NCI-H1694 (cell line): ENCODE measurements around the gene DNMT3B.
"Not testable (repeated sequence)": the region's sequence is repeated elsewhere in the genome, so short reads cannot be mapped to it uniquely, and the experiment has no call there.

Experiments used
- DNase-seq: peaks from one replicate; lab custom pipeline; 2025; lab: John Stamatoyannopoulos, UW

DNMT3B gene

GRCh38 chr20:32790751-32791057, 28.5 kb downstream of the DNMT3B start:
- no peak for DNase-seq

- no peak for DNase-seq
These were observed 30.1 kb downstream of the DNMT3B start for GRCh38 chr20:32792316-32792715.

GRCh38 chr20:32792731-32793458, 30.7 kb downstream of the DNMT3B start:
- no peak for DNase-seq

DNA sequence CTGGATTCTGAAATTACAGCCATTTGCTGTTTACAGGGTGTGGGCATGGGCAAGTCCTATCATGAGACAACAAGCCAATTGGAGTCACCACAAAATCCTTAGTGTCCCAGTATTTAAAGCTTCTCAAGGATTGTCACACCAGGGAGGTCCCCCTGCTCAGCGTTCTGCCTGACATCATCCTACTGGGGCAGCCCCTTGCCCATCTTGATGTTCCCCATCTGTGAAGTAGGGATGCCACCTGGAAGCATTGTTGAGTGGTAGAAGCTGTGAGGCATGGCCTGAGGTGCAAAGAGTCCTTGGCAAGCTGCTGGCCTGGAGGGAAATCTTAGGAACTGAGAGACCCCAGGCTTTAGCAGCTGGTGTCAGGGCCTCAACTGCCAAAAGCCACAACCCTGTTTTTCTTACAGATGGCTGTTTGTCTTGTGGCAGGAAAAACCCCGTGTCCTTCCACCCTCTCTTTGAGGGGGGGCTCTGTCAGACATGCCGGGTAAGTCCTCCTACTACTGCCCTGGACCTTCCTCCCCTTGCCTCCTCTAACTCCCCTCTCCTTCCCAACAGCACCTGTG, 34.3 kb downstream of the DNMT3B start:
- no peak for DNase-seq

DNA sequence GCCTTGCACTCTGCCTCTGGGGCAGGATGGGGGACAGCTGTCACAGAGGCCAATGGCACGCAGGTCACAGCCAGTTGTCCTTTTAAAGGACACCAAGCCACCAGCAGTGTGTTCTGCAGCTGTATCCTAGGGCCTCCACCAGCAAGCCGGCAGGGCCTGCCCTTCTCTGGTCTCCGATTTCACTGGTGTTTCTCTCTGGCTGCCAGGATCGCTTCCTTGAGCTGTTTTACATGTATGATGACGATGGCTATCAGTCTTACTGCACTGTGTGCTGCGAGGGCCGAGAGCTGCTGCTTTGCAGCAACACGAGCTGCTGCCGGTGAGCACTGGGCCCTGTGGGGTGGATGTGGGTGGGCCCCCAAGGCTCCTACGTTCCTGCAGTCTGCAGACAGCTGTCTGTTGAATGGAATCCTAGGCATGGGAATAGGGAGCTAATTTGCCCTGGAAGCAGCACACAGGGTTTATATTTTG, 34.8 kb downstream of the DNMT3B start:
- DNase-seq, result no peak

- not testable (repeated sequence) for DNase-seq
These were observed 35.4 kb downstream of the DNMT3B start for GRCh38 chr20:32797571-32797970.

DNA sequence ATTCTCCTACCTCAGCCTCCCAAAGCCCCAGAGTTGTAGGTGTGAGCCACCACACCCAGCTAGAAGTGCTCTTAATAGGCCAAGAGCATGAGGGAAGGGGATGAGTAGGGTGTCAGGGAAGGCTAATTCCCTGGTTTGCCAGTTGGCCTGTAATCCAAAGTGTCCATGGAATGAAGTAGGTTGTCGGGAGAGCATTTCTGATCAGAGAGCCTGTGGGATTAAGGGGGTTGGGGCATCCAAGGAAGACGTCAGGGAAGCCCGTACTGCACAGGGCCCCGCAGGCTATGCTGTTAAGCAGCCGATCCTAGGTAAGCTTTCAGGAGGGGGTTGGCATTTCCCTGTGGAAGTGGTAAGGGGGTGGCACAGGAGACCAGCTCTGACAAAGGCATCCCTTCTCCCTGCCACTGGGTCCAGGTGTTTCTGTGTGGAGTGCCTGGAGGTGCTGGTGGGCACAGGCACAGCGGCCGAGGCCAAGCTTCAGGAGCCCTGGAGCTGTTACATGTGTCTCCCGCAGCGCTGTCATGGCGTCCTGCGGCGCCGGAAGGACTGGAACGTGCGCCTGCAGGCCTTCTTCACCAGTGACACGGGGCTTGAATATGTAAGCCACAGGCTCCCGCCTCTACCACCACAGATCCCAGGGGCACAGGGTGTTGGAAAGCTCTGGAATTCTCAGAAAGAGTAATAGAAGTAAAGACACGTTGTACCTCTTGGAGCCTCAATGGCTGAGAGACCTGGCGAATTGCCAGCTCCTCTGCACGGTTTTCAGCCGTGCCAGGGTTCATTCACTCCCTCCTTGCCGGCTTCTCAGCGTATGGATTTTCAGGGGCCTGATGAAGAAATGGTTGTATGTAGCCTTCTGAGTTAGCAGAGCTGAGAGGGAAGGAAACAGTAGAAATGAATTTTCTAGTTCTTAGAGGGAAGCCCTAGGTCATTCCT, 36.1 kb downstream of the DNMT3B start:
- no peak for DNase-seq

DNA sequence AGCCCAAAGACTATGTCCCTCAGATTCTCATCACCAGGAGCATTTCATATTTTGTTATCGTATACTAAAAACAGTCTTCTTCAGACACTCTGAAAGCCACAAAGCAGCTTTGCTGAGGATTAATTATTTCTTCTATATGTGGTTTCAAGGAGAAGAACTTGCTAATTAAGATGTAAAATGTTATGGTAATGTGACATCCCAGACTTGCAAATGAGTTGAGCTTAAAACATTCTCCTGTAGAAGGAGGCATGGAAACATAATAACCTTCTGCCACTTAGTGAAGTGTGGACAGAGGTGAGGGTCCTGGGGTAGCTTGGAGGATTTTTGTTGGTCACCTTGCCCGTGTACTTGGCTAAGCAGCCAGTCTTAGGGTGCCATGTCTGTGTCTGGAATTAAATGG, 40.9 kb downstream of the DNMT3B start:
- DNase-seq, result no peak

DNA sequence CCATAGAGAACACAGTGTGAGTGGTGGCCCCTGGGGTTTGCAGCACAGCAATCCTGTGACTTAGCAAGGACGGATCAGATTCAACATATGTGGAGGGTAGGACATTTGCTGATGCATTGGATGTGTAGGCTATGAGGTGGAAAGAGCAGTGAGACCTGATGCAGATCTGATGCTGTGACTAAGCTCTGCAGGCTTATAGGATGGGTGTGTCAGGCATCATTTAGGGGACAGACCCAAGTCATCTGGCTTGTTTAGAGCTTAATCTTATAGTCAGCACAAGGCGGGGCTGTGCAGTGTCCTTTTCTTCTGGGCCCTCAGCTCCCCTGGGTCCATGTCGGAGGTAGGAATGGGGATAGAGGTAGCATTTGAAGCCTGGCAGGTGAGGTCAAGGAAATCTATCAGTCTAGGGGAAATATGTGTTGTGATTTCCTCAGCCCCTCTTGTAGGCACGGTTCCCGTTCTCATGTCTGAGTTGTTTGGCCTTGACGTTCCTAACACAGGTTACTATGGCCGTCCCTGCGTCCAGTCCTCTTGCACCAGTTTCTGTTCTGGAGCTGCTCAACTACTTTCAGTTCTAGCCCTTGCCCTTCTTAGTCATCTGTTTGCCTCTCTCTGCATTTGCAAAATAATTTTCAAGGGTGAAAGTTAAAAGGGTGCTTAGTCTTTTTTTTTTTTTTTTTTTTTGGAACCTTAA, 42.0 kb downstream of the DNMT3B start:
- DNase-seq, result no peak

DNA sequence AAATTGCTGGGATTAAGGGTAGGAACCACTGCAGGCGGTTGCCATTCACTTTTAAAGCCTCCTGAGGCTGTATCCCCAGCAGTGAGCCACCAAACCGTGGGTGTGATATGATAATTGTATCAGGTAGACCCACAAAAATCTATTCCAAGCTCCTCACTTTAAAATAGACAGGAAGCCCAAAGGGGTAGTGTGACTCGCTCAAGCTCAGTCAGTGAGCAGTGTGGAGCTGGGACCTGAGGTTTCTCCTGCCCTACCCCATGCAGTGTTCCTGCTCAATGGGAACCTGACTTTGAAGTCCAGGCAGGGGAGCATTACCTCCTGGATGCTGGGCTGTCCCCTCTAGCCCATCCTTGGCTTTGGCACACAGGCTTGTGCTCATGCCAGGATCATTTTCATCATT, 42.6 kb downstream of the DNMT3B start:
- DNase-seq, result no peak

GRCh38 chr20:32805721-32806120, 43.5 kb downstream of the DNMT3B start:
- no peak for DNase-seq

DNA sequence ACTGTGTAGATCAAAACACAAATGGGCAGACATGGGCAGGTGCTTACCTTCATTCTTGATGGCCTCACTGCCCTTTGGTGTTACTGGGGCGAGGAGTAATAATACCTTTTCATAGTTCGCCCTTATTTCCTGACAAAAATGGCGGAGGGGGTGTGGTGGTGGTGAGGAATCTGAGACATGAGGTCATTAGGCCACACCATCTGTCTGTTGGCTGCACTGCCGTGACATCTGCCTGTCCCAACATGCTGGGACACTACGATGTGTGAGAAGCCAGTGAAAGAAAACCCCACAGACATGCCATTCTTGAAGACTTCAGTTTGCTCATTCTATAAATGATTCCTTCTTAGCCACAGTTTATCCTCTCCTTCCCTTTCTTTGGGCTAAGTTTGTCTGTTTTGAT, 44.2 kb downstream of the DNMT3B start:
- peak; percentile 58 for DNase-seq

DNA sequence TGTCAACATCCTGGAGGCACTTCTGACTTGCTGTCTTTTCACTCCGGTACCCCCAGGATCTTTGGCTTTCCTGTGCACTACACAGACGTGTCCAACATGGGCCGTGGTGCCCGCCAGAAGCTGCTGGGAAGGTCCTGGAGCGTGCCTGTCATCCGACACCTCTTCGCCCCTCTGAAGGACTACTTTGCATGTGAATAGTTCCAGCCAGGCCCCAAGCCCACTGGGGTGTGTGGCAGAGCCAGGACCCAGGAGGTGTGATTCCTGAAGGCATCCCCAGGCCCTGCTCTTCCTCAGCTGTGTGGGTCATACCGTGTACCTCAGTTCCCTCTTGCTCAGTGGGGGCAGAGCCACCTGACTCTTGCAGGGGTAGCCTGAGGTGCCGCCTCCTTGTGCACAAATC, 45.5 kb downstream of the DNMT3B start:
- DNase-seq, result no peak

GRCh38 chr20:32808438-32808837, 46.3 kb downstream of the DNMT3B start:
- DNase-seq, result no peak

- DNase-seq, result no peak
These were observed 47.7 kb downstream of the DNMT3B start for GRCh38 chr20:32809907-32810306.

- DNase-seq, result no peak
These were observed 48.8 kb downstream of the DNMT3B start for GRCh38 chr20:32810941-32811340.

DNA sequence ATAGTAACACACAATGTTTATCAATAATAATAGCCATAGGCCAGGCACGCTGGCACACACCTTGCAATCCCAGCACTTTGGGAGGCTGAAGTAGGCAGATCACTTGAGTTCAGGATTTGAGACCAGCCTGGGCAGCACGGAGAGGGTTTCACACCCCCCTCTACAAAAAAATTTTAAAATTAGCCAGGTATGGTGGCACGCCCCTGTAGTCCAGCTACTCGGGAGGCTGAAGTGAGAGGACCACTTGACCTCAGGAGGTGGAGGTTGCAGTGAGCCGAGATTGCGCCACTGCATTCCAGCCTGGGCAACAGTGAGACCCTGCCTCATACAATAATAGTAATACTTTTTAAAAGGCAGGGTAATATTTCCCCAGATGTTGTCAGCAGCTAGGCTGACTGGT, 49.7 kb downstream of the DNMT3B start:
- DNase-seq, result no peak

- peak; percentile 15 for DNase-seq
These were observed 58.0 kb downstream of the DNMT3B start for GRCh38 chr20:32819992-32820697.

DNA sequence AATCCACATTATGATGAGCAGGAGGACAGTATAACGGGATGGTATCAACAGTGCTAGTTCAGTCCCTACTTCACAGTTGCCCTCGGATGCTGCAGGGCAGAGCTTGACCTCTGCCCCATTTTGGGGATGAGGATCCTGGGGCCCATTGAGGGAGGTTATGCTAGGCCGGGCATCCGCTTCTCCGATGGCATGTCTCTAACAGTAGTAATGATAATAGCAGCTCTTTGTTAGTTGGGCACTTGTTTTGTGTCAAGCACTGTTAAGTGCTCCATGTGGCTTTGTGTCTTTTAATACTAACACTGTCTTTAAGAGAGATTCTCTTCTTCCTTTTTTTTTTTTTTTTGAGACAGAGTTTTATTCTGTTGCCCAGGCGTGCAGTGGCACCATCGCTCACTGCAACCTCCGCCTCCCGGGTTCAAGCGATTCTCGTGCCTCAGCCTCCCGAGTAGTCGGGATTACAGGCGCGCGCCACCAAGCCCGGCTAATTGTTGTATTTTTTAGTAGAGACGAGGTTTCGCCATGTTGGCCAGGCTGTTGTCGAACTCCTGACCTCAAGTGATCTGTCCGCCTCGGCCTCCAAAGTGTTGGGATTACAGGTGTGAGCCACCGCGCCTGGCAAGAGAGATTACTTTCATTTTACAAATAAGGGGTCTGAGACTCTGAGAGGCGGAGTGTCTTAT, 58.7 kb downstream of the DNMT3B start:
- DNase-seq, result no peak

DNA sequence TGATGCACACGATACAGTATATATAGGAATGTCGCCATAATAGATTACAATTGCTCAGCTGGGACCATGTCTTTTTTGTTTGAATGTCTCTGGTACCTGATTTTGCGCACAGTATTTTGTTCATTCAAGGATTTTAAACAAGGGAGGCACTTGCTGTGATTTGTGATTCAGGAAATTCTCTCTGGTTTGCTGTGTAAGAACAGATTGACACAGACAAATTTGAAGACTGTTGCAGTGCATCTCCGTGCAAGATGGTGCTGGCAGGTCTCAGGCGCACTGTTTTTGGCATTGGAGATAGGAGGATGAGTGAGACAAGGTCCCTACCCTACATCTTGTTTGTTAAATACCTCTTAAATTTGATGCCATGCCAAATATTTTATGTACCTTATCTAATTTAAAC, 60.0 kb downstream of the DNMT3B start:
- no peak for DNase-seq

DNA sequence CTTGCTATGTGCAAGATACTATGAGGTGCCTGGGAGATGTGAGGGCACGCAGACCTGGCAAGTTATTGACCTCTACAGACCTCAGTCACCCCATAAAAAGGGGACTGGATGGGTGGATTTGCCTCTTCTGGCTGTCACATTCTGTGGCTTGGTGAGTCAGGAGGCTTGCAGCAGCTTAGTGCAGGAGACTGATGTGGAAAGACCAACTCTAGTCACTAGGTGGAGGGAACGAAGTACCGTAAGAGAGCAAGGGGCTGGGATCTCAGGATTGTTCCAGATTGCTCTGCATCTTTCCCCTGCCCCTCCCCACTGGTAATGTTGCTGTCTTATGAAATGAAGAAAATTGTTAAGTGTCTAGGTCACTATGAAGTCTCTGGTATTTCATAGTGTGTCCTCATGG, 60.9 kb downstream of the DNMT3B start:
- no peak for DNase-seq
